ENCODE results near the gene CABLES1.

DNA sequence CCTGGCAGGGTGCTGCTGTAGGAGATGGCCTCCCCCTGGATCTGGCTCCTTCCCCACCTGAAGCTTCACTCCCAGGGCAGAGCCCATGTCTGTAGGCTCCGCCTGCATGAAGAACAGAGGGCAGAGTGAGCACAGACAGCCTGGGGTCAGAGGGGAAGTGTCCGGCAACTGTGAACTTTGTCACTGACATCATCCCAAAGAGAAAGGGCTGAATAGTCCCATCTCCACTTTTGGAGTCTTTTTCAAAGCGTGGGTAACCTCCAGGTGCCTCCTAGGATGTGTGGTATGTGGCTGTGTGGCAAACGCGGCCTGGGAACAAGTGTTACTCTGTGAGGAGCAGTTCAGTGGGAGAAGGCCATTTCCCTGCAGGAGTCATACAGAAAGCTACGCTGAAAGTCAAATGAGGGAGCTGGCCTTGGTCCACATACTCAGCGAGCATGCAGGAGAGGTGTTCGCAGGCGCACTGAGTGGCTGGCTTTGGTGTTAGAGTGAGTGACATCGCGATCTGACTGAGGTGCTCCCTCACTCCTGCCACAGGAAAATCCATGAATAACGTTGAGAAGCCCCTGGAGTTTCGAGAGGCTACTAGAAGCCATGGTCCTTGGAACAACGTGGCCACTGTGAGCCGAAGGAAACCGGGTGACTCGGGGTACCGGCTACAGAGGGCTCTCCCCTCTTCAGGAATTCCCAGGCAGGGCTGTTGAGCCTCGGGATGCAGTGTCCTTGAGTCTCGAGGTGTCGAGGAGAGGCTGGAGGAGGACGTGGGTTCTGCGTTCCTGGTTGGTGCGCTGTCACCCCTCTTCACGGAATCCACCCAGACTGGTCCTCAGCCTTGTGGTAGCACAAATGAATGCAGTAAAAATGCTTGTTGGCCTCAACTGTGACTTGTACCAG, 54.7 kb downstream of the CABLES1 start:
- TF ChIP-seq CTCF (IDR thresholded peaks at IDR 0.05) (no peak), POLR2A (IDR thresholded peaks at IDR 0.05) (no peak)
